Tibial nerve (tissue), 4 donors: ENCODE measurements around the gene CBX6. TPM values are rescaled to one million over a fixed set of nuclear protein-coding genes. Genes with fewer than 3 reads are reported as not detected.
"Not testable (repeated sequence)": the region's sequence is repeated elsewhere in the genome, so short reads cannot be mapped to it uniquely, and the experiment has no call there.

ENCODE experiments used
- DNase-seq, 2 donors: peaks; one replicate each; pipeline ENCODE4 v3.0.0-alpha.2; 2019; ENCODE audit warnings: low spot score in 2 of 2
- H3K27ac ChIP-seq, 4 donors: fragments of 200-600 bp; sonication (generic) in 3 of 4; one replicate each; pipeline ENCODE4 v1.5.1; 2017 to 2019; ENCODE audit warnings: mild to moderate bottlenecking in 1 of 4
- H3K27me3 ChIP-seq, 2 donors: fragments of 200-600 bp; sonication (generic) in 1 of 2; one replicate each; pipeline versions ENCODE4 v1.5.1 to v1.6.0; 2017 to 2019
- H3K36me3 ChIP-seq, 3 donors: fragments of 200-600 bp; sonication (generic); one replicate each; pipeline ENCODE4 v1.5.1; 2018 to 2019
- H3K4me1 ChIP-seq, 4 donors: fragments of 200-600 bp; sonication (generic) in 3 of 4; one replicate each; pipeline ENCODE4 v1.5.1; 2017 to 2019
- H3K4me3 ChIP-seq, 4 donors: fragments of 200-600 bp; sonication (generic) in 3 of 4; one replicate each; pipeline ENCODE4 v1.5.1; 2017 to 2019; ENCODE audit warnings: mild to moderate bottlenecking in 1 of 4, moderate library complexity in 1 of 4
- H3K9me3 ChIP-seq, 4 donors: fragments of 200-600 bp; sonication (generic) in 3 of 4; one replicate each; pipeline ENCODE4 v1.5.1; 2017 to 2019
- CTCF ChIP-seq, 5 experiments: fragments of 200-600 bp in 3 of 5; fragments of 450-650 bp in 2 of 5; sonication (generic) in 3 of 5; IDR thresholded peaks; one replicate each; pipeline ENCODE4 v1.5.1; 2016 to 2019; ENCODE audit warnings: antibody characterized with exemption in 5 of 5, mild to moderate bottlenecking in 3 of 5, moderate library complexity in 2 of 5
- EP300 ChIP-seq, 2 donors: sonication (generic); formaldehyde crosslinking; IDR thresholded peaks; one replicate each; pipeline ENCODE4 v1.6.1; 2017; ENCODE audit warnings: antibody characterized with exemption in 2 of 2, mild to moderate bottlenecking in 1 of 2
- POLR2A ChIP-seq, 2 donors: fragments of 450-650 bp; IDR thresholded peaks; one replicate each; pipeline ENCODE4 v1.6.1; 2017; ENCODE audit warnings: antibody characterized with exemption in 2 of 2, mild to moderate bottlenecking in 2 of 2, moderate library complexity in 2 of 2
- WGBS, 2 donors: methylation state at CpG; one replicate each; pipeline ENCODE4 v1.1.5; 2018; 5-methylcytosine and 5-hydroxymethylcytosine counted together
- total RNA-seq, 4 donors: library from RNA; depleted of rRNA; stranded (reverse); fragments of >200 nt; gene quantifications; one replicate each; pipeline ENCODE4 v1.1.0, GENCODE V29; 2016

The CBX6 gene
- total RNA-seq, 4 donors from 2014 or later = 50.0 to 78.0 (median 56.8) TPM

- Histone ChIP-seq H3K4me3 (no peak overlapping the region), H3K27me3 (no peaks in the 10 kb centered on the region), H3K4me1 (no peaks in the 10 kb centered on the region), H3K36me3 (no peaks in the 10 kb centered on the region), H3K27ac (no peak overlapping the region), H3K9me3 (no peaks in the 10 kb centered on the region)
- no peak for DNase-seq
- TF ChIP-seq EP300 (IDR thresholded peaks at IDR 0.05) (no peak), POLR2A (IDR thresholded peaks at IDR 0.05) (no peak), CTCF (IDR thresholded peaks at IDR 0.05) (no peak)
- 85 to 89% methylated on average over 2 of the region's 2 CpGs for WGBS, 2 donors
Measured at GRCh38 chr22:38907767-38908166, 35.8 kb upstream of the CBX6 start.

DNA sequence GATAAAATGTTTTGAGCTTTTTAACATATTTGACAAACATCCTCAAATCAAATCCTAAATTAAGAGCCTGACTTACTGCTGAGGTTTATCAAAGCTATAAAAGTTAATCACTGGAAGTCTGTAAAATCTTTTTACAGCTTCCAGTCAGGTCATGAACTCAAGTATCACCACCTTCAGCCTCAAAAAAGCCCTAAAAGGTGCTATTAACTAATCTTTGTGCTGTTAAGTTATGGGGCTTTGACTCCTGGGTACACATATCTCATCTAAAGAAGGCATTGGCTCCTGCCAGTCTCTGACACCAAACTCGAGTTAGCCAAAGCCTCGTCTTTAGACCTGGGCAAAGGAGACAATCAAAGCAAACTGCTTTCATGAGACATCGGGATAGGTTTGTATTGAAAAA is 34.0 kb upstream of the CBX6 start:
- Histone ChIP-seq H3K4me1 (no peaks in the 10 kb centered on the region), H3K4me3 (no peak overlapping the region), H3K27me3 (no peaks in the 10 kb centered on the region), H3K36me3 (no peaks in the 10 kb centered on the region), H3K27ac (no peak overlapping the region), H3K9me3 (no peaks in the 10 kb centered on the region)
- TF ChIP-seq EP300 (IDR thresholded peaks at IDR 0.05) = no peak
- TF ChIP-seq POLR2A (IDR thresholded peaks at IDR 0.05) = no peak
- no peak for TF ChIP-seq CTCF (IDR thresholded peaks at IDR 0.05)
- WGBS, 2 donors = 83 to 87% methylated on average over 3 of the region's 3 CpGs
- DNase-seq = no peak

- not testable (repeated sequence) for H3K27ac ChIP-seq, H3K9me3 ChIP-seq, H3K27me3 ChIP-seq, DNase-seq, H3K4me3 ChIP-seq, H3K36me3 ChIP-seq, H3K4me1 ChIP-seq
- 53 to 71% methylated on average over 5 of the region's 5 CpGs for WGBS, 2 donors
Measured at GRCh38 chr22:38904052-38904617, 32.1 kb upstream of the CBX6 start.

DNA sequence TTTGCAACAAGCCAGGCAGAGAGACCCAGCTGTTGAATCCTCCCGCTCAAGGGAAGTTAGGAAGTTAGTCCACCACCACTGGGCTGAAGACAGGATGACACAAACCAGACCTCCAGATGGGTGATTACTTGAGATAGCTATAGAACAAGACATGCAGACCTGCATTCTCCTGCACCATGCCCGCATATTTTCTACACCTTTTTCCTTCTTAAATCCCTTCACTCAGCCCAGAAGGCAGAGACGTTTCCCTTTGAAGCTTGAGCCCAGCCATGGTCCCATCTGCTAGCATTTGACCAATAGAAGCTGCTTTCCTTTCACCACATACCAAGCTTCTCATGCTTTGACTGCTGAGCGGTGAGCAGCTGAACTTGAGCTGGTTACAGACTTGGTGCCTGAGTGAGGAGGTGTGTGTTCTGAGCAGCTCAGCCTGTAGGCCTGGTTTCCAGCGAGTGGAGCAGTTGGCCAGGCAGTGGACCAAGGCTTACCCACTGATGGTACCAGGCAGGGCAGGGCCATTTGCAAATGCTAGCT is 29.2 kb upstream of the CBX6 start:
- Histone ChIP-seq H3K36me3 (no peaks in the 10 kb centered on the region), H3K4me1 (no peaks in the 10 kb centered on the region), H3K9me3 (no peaks in the 10 kb centered on the region), H3K27me3 (no peaks in the 10 kb centered on the region), H3K27ac (no peak overlapping the region), H3K4me3 (no peak overlapping the region)
- TF ChIP-seq CTCF (IDR thresholded peaks at IDR 0.05) (no peak), POLR2A (IDR thresholded peaks at IDR 0.05) (no peak), EP300 (IDR thresholded peaks at IDR 0.05) (no peak)
- DNase-seq = no peak
- 45 to 73% methylated on average over 4 to 5 of the region's 5 CpGs for WGBS, 2 donors

DNA sequence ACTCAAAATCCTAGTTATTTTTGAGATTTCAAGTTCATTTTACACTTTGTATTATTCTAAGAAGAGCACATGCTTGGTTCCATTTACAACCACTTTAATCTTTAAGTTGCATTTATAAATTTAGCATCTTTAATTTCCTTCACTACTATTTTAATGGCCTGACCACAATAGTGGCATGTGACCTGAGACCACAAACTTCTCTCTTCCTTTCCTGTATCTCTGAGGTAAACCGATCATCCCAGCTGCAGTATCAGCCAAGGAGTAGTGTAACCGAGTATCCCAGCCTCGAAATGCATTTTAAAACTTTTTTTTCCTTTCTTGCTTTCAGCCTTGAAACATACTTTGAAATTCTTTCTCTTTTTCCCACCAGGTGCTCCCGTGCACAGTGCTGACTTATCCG is 28.7 kb upstream of the CBX6 start:
- H3K9me3 ChIP-seq = no peaks in the 10 kb centered on the region
- H3K4me1 ChIP-seq = no peaks in the 10 kb centered on the region
- TF ChIP-seq POLR2A (IDR thresholded peaks at IDR 0.05) = no peak
- TF ChIP-seq CTCF (IDR thresholded peaks at IDR 0.05) = no peak
- TF ChIP-seq EP300 (IDR thresholded peaks at IDR 0.05) = no peak
- H3K27ac ChIP-seq = no peak overlapping the region
- no peaks in the 10 kb centered on the region for H3K36me3 ChIP-seq
- H3K27me3 ChIP-seq = no peaks in the 10 kb centered on the region
- no peak for DNase-seq
- H3K4me3 ChIP-seq = no peak overlapping the region
- 41 to 61% methylated on average over 5 of the region's 5 CpGs for WGBS, 2 donors

GRCh38 chr22:38891256-38891655 is 19.2 kb upstream of the CBX6 start:
- no peaks in the 10 kb centered on the region for H3K4me1 ChIP-seq
- TF ChIP-seq POLR2A (IDR thresholded peaks at IDR 0.05) = no peak
- no peak for TF ChIP-seq EP300 (IDR thresholded peaks at IDR 0.05)
- no peak for TF ChIP-seq CTCF (IDR thresholded peaks at IDR 0.05)
- no peak for DNase-seq
- H3K27ac ChIP-seq = no peak overlapping the region
- no peaks in the 10 kb centered on the region for H3K27me3 ChIP-seq
- no peaks in the 10 kb centered on the region for H3K36me3 ChIP-seq
- whole genome bisulfite sequencing, 2 donors = 46 to 60% methylated on average over 9 of the region's 9 CpGs
- no peak overlapping the region for H3K4me3 ChIP-seq
- no peaks in the 10 kb centered on the region for H3K9me3 ChIP-seq
